A549 (cell line): Measurements from ENCODE around the gene INTS6.

ENCODE experiments used
- CTCF ChIP-seq: fragments of >200 bp; sonication (Bioruptor Twin); formaldehyde crosslinking; IDR thresholded peaks from 3 replicates; pipeline ENCODE4 v1.5.1; 2016
- ELK1 ChIP-seq: fragments of 150-350 bp; IDR thresholded peaks from 2 replicates; pipeline ENCODE4 v1.6.1; 2014; ENCODE audit warnings: low read depth, mild to moderate bottlenecking, low read length
- MAX ChIP-seq: IDR thresholded peaks from 2 replicates; pipeline ENCODE4 v1.6.1; 2012
- SMC3 ChIP-seq: fragments of >200 bp; sonication (Bioruptor Twin); formaldehyde crosslinking; IDR thresholded peaks from 3 replicates; pipeline ENCODE4 v1.6.1; 2018; ENCODE audit warnings: inconsistent platforms

GRCh38 chr13:51419001-51419636 is 33.7 kb downstream of the INTS6 start:
- TF ChIP-seq MAX (no peak), CTCF (no peak), ELK1 (no peak), SMC3 (no peak)
